ENCODE measurements around the gene CALN1. TPM values are rescaled to one million over a fixed set of nuclear protein-coding genes. Genes with fewer than 3 reads are reported as not detected.

The CALN1 gene
- polyA plus RNA-seq, 3 donors, result under 0.01 TPM; not detected in 2

GRCh38 chr7:71804256-71804655 lies 607.9 kb downstream of the CALN1 start:
- Mint-ChIP-seq H3K27ac (no peak overlapping the region), H3K9me3 (peaks cover 7 to 23% (median 17%) of the 10 kb centered on the region in 7 donors), H3K36me3 (no peaks in the 10 kb centered on the region), H3K4me1 (no peaks in the 10 kb centered on the region), H3K4me3 (no peak overlapping the region), H3K27me3 (ENCODE audit: low read depth in 3 of 3) (peaks cover 0 to 1% (median 0%) of the 10 kb centered on the region in 3 donors)
- Histone ChIP-seq H3K4me2 (replicated peaks; ENCODE audit: extremely low read depth, low read length, poor library complexity, severe bottlenecking) (no peak overlapping the region), H3K79me2 (ENCODE audit: insufficient read depth, low read length) (no peaks in the 10 kb centered on the region), H3K9me3 (replicated peaks in 1 of 2; ENCODE audit: control insufficient read depth in 1 of 2, insufficient read depth in 1 of 2, low read length in 2 of 2) (peaks cover 9 to 10% of the 10 kb centered on the region in 2 donors), H3K4me3 (replicated peaks in 1 of 3; ENCODE audit: low read depth in 2 of 3, low read length in 3 of 3) (no peak overlapping the region), H3K27me3 (ENCODE audit: control insufficient read depth in 2 of 2, insufficient read depth in 2 of 2, low read length in 2 of 2) (no peaks in the 10 kb centered on the region), H3K27ac (ENCODE audit: low read depth in 1 of 2, low read length in 2 of 2) (no peak overlapping the region), H2AFZ (ENCODE audit: insufficient read depth, low read depth, low read length, poor library complexity, severe bottlenecking) (no peak overlapping the region), H4K20me1 (ENCODE audit: insufficient read depth, low read length) (no peaks in the 10 kb centered on the region), H3K36me3 (replicated peaks in 1 of 2; ENCODE audit: control insufficient read depth in 1 of 2, insufficient read depth in 2 of 2, low read length in 2 of 2) (no peaks in the 10 kb centered on the region), H3K9ac (ENCODE audit: insufficient read depth, low read length, poor library complexity, severe bottlenecking) (no peak overlapping the region), H3K4me1 (ENCODE audit: control insufficient read depth in 1 of 2, insufficient read depth in 2 of 2, low read length in 2 of 2) (no peaks in the 10 kb centered on the region)
- WGBS (ENCODE audit: insufficient coverage), result no CpG with 5 or more reads among the region's 3 CpGs
- TF ChIP-seq, protein P1, sequence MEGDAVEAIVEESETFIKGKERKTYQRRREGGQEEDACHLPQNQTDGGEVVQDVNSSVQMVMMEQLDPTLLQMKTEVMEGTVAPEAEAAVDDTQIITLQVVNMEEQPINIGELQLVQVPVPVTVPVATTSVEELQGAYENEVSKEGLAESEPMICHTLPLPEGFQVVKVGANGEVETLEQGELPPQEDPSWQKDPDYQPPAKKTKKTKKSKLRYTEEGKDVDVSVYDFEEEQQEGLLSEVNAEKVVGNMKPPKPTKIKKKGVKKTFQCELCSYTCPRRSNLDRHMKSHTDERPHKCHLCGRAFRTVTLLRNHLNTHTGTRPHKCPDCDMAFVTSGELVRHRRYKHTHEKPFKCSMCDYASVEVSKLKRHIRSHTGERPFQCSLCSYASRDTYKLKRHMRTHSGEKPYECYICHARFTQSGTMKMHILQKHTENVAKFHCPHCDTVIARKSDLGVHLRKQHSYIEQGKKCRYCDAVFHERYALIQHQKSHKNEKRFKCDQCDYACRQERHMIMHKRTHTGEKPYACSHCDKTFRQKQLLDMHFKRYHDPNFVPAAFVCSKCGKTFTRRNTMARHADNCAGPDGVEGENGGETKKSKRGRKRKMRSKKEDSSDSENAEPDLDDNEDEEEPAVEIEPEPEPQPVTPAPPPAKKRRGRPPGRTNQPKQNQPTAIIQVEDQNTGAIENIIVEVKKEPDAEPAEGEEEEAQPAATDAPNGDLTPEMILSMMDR (IDR thresholded peaks at IDR 0.05), result no peak
- intact Hi-C loops (cut with micrococcal nuclease), result no loop called here
- DNase-seq, result no peak

DNA sequence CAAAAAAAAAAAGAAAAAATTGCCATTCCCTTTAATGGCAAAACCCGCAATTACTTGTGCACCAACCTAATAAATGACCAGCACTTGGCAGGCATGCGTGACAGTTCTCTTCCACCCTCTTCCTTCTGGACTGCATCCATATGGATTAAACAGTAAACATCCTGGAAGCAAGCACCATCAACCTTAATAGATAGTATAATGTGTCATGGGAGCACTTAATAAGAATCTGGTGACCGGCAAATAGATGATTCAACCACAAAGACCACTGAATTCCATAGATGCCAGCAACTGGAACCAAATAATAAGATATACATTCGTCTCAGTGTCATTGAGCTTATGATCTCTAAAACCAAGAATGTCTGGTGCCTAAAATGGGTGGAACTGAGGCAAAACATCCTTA lies 610.2 kb downstream of the CALN1 start:
- Histone ChIP-seq H3K4me3 (replicated peaks in 1 of 3; ENCODE audit: low read depth in 2 of 3, low read length in 3 of 3) (no peak overlapping the region), H3K4me2 (replicated peaks; ENCODE audit: extremely low read depth, low read length, poor library complexity, severe bottlenecking) (no peak overlapping the region), H2AFZ (ENCODE audit: insufficient read depth, low read depth, low read length, poor library complexity, severe bottlenecking) (no peak overlapping the region), H3K9ac (ENCODE audit: insufficient read depth, low read length, poor library complexity, severe bottlenecking) (no peak overlapping the region), H4K20me1 (ENCODE audit: insufficient read depth, low read length) (no peaks in the 10 kb centered on the region), H3K27ac (ENCODE audit: low read depth in 1 of 2, low read length in 2 of 2) (no peak overlapping the region), H3K4me1 (ENCODE audit: control insufficient read depth in 1 of 2, insufficient read depth in 2 of 2, low read length in 2 of 2) (no peaks in the 10 kb centered on the region), H3K79me2 (ENCODE audit: insufficient read depth, low read length) (no peaks in the 10 kb centered on the region), H3K27me3 (ENCODE audit: control insufficient read depth in 2 of 2, insufficient read depth in 2 of 2, low read length in 2 of 2) (no peaks in the 10 kb centered on the region), H3K9me3 (replicated peaks in 1 of 2; ENCODE audit: control insufficient read depth in 1 of 2, insufficient read depth in 1 of 2, low read length in 2 of 2) (peaks cover 5 to 9% of the 10 kb centered on the region in 2 donors), H3K36me3 (replicated peaks in 1 of 2; ENCODE audit: control insufficient read depth in 1 of 2, insufficient read depth in 2 of 2, low read length in 2 of 2) (no peaks in the 10 kb centered on the region)
- WGBS (ENCODE audit: insufficient coverage), result no CpG with 5 or more reads among the region's 4 CpGs
- Mint-ChIP-seq H3K36me3 (no peaks in the 10 kb centered on the region), H3K4me3 (no peak overlapping the region), H3K27me3 (ENCODE audit: low read depth in 3 of 3) (peaks cover 0 to 3% (median 0%) of the 10 kb centered on the region in 3 donors), H3K4me1 (no peaks in the 10 kb centered on the region), H3K27ac (no peak overlapping the region), H3K9me3 (peaks cover 6 to 22% (median 14%) of the 10 kb centered on the region in 7 donors)
- TF ChIP-seq, protein P1 (IDR thresholded peaks at IDR 0.05), result no peak
- intact Hi-C loops (cut with micrococcal nuclease), result no loop called here
- DNase-seq, result no peak

Data from CD14-positive monocyte (primary cell).